ENCODE results near the gene WDR33.
"Not testable (repeated sequence)": the region's sequence is repeated elsewhere in the genome, so short reads cannot be mapped to it uniquely, and the experiment has no call there.

Gene WDR33

DNA sequence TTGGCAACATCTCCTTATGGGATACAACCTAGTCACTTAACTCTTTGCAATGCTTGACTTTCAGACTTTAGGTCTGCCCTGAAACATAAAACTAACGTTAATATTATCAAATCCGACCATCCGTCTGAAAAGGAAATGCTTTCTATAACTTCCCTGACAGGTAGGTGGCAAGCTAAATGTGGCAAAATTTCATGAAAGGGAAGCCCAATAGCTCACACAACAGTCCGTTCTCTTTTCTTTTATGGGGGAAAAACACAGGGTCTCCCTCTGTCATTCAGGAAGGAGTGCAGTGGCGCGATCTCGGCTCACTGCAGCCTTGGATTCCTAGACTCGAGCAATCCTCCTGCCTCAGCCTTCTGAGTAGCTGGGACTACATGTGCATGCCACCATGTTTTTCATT is 56.8 kb downstream of the WDR33 start:
- H3K9ac ChIP-seq (ENCODE audit: low read length), result no peak overlapping the region
- no peaks in the 10 kb centered on the region for H3K9me3 ChIP-seq (ENCODE audit: insufficient read depth, low read length)
- H3K27ac ChIP-seq (ENCODE audit: low read length), result no peak overlapping the region
- no peak overlapping the region for H3K4me2 ChIP-seq (ENCODE audit: low read length)
- H3K79me2 ChIP-seq (ENCODE audit: low read length), result 0 out of 2 replicates have a peak, but pooled peaks cover 2% of the 10 kb centered on the region
- peaks cover 10% of the 10 kb centered on the region for H3K36me3 ChIP-seq (replicated peaks; ENCODE audit: low read depth, low read length)
- H2AFZ ChIP-seq (ENCODE audit: low read depth, low read length), result no peak overlapping the region
- no peak overlapping the region for H3K4me3 ChIP-seq (ENCODE audit: low read length)
- H4K20me1 ChIP-seq (ENCODE audit: insufficient read depth, low read length), result no peaks in the 10 kb centered on the region
- H3K27me3 ChIP-seq (ENCODE audit: low read depth, low read length), result no peaks in the 10 kb centered on the region
- TF ChIP-seq, protein P1, sequence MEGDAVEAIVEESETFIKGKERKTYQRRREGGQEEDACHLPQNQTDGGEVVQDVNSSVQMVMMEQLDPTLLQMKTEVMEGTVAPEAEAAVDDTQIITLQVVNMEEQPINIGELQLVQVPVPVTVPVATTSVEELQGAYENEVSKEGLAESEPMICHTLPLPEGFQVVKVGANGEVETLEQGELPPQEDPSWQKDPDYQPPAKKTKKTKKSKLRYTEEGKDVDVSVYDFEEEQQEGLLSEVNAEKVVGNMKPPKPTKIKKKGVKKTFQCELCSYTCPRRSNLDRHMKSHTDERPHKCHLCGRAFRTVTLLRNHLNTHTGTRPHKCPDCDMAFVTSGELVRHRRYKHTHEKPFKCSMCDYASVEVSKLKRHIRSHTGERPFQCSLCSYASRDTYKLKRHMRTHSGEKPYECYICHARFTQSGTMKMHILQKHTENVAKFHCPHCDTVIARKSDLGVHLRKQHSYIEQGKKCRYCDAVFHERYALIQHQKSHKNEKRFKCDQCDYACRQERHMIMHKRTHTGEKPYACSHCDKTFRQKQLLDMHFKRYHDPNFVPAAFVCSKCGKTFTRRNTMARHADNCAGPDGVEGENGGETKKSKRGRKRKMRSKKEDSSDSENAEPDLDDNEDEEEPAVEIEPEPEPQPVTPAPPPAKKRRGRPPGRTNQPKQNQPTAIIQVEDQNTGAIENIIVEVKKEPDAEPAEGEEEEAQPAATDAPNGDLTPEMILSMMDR (IDR thresholded peaks at IDR 0.05; ENCODE audit: low read depth, low read length), result no peak
- TF ChIP-seq EZH2phosphoT487 (IDR thresholded peaks at IDR 0.05; ENCODE audit: low read depth), result no peak
- peaks cover 27% of the 10 kb centered on the region for H3K4me1 ChIP-seq (ENCODE audit: low read length)

DNA sequence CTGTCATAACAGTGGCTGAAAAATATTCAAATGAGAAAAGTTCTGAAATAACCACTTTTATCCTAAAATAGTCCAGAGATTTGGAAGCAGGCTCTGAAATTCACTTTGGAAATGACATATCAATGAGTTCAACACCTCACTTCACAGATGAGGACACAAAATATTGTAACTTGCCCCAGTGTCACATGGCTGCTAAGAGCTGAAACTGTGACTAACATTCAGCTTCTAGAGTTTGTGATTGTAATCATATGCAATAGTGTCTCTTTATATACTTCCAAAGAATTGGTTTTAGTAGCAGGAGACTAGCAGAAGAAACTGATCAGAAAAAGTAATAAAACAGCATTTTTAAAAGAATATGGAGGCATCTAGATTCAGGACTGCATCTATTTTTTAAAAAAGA is 57.6 kb downstream of the WDR33 start:
- H3K79me2 ChIP-seq (ENCODE audit: low read length), result 0 out of 2 replicates have a peak, but pooled peaks cover 2% of the 10 kb centered on the region
- H3K9me3 ChIP-seq (ENCODE audit: insufficient read depth, low read length), result no peaks in the 10 kb centered on the region
- TF ChIP-seq EZH2phosphoT487 (IDR thresholded peaks at IDR 0.05; ENCODE audit: low read depth), result no peak

GRCh38 chr2:127749537-127749936 is 61.4 kb downstream of the WDR33 start:
- peak overlapping the region; percentile 87 for H3K9ac ChIP-seq (ENCODE audit: low read length)
- H3K27ac ChIP-seq (ENCODE audit: low read length), result peak overlapping the region; percentile 98
- H2AFZ ChIP-seq (ENCODE audit: low read depth, low read length); H4K20me1 ChIP-seq (ENCODE audit: insufficient read depth, low read length); H3K27me3 ChIP-seq (ENCODE audit: low read depth, low read length); H3K9me3 ChIP-seq (ENCODE audit: insufficient read depth, low read length); H3K79me2 ChIP-seq (ENCODE audit: low read length): not testable (repeated sequence)
- H3K36me3 ChIP-seq (replicated peaks; ENCODE audit: low read depth, low read length), result peaks cover 32% of the 10 kb centered on the region
- H3K4me1 ChIP-seq (ENCODE audit: low read length), result peaks cover 39% of the 10 kb centered on the region
- H3K4me3 ChIP-seq (ENCODE audit: low read length), result peak overlapping the region; percentile 52
- peak overlapping the region; percentile 73 for H3K4me2 ChIP-seq (ENCODE audit: low read length)

More for the DNA sequence above, 57.6 kb downstream of the WDR33 start:
- no peak overlapping the region for H3K9ac ChIP-seq (ENCODE audit: low read length)
- no peaks in the 10 kb centered on the region for H4K20me1 ChIP-seq (ENCODE audit: insufficient read depth, low read length)
- H3K4me1 ChIP-seq (ENCODE audit: low read length), result peaks cover 35% of the 10 kb centered on the region
- peaks cover 11% of the 10 kb centered on the region for H3K36me3 ChIP-seq (replicated peaks; ENCODE audit: low read depth, low read length)
- no peak overlapping the region for H3K4me3 ChIP-seq (ENCODE audit: low read length)
- H2AFZ ChIP-seq (ENCODE audit: low read depth, low read length), result no peak overlapping the region
- H3K27me3 ChIP-seq (ENCODE audit: low read depth, low read length), result no peaks in the 10 kb centered on the region
- H3K4me2 ChIP-seq (ENCODE audit: low read length), result no peak overlapping the region
- H3K27ac ChIP-seq (ENCODE audit: low read length), result no peak overlapping the region; the same call in 1 of the 2 replicates

- Histone ChIP-seq H2AFZ (ENCODE audit: low read depth, low read length) (no peak overlapping the region), H4K20me1 (ENCODE audit: insufficient read depth, low read length) (no peaks in the 10 kb centered on the region), H3K27me3 (ENCODE audit: low read depth, low read length) (no peaks in the 10 kb centered on the region), H3K9ac (ENCODE audit: low read length) (no peak overlapping the region), H3K4me1 (ENCODE audit: low read length) (peaks cover 45% of the 10 kb centered on the region), H3K27ac (ENCODE audit: low read length) (no peak overlapping the region), H3K4me2 (ENCODE audit: low read length) (no peak overlapping the region), H3K9me3 (ENCODE audit: insufficient read depth, low read length) (no peaks in the 10 kb centered on the region), H3K79me2 (ENCODE audit: low read length) (0 out of 2 replicates have a peak, but pooled peaks cover 9% of the 10 kb centered on the region), H3K4me3 (ENCODE audit: low read length) (no peak overlapping the region), H3K36me3 (replicated peaks; ENCODE audit: low read depth, low read length) (peaks cover 31% of the 10 kb centered on the region)
- TF ChIP-seq, protein P1 (IDR thresholded peaks at IDR 0.05; ENCODE audit: low read depth, low read length), result no peak
- no peak for TF ChIP-seq EZH2phosphoT487 (IDR thresholded peaks at IDR 0.05; ENCODE audit: low read depth)
Observed at GRCh38 chr2:127747621-127748020, 63.4 kb downstream of the WDR33 start.

DNA sequence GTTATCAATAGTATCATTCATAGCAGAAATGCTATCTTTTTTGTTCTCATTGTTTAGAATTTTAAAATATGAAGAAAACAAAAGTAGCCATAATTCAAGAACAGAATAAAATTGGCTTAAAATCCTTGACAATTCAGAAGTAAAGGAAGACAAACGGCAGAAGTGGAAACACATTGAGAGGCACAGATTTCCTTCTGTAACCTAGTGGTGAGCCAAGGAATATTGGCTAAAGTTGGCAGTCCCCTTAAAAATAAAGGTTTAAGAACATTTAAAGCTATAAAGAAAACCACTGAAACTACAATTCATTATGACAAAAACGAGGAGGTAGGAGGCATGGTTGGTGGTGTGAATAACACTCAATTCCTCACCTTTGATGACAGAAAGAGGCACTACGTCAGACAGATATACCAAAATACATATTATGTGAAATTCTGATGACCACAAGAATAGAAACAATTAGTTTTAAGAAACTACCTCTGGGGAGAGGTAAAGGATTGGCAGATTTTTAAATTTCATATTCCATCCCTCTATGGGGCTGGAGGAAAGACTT is 67.4 kb downstream of the WDR33 start:
- no peaks in the 10 kb centered on the region for H3K27me3 ChIP-seq (ENCODE audit: low read depth, low read length)
- H3K9me3 ChIP-seq (ENCODE audit: insufficient read depth, low read length), result no peaks in the 10 kb centered on the region
- H3K4me3 ChIP-seq (ENCODE audit: low read length), result no peak overlapping the region
- H4K20me1 ChIP-seq (ENCODE audit: insufficient read depth, low read length), result no peaks in the 10 kb centered on the region
- no peak overlapping the region for H3K9ac ChIP-seq (ENCODE audit: low read length)
- H2AFZ ChIP-seq (ENCODE audit: low read depth, low read length), result no peak overlapping the region
- H3K4me1 ChIP-seq (ENCODE audit: low read length), result peaks cover 47% of the 10 kb centered on the region
- H3K79me2 ChIP-seq (ENCODE audit: low read length), result peaks cover 18% of the 10 kb centered on the region; the same call in 1 of the 2 replicates
- H3K27ac ChIP-seq (ENCODE audit: low read length), result no peak overlapping the region
- H3K4me2 ChIP-seq (ENCODE audit: low read length), result no peak overlapping the region
- H3K36me3 ChIP-seq (replicated peaks; ENCODE audit: low read depth, low read length), result peaks cover 58% of the 10 kb centered on the region
- TF ChIP-seq, protein P1 (IDR thresholded peaks at IDR 0.05; ENCODE audit: low read depth, low read length), result no peak
- TF ChIP-seq EZH2phosphoT487 (IDR thresholded peaks at IDR 0.05; ENCODE audit: low read depth), result no peak

Data from OCI-LY3 (cell line).